Activated CD8-positive, alpha-beta T cell treated with anti-CD3 and anti-CD28 coated beads for 36 hours (primary cell): Measurements from ENCODE around the gene LRMDA. TPM values are rescaled to one million over a fixed set of nuclear protein-coding genes. Genes with fewer than 3 reads are reported as not detected.

Experiments
- ATAC-seq: fragments of 200-7000 bp; cut with Tn5 transposase; one replicate; pipeline ENCODE4 v1.10.0; 2021; ENCODE audit warnings: mild to moderate bottlenecking, moderate library complexity
- CTCF ChIA-PET: fragments of 350-600 bp; sonication (Branson Sonifier 250); formaldehyde crosslinking; loops from one replicate; lab custom pipeline; 2021; ENCODE audit warnings: antibody characterized with exemption; lab: Charles Lee
- POLR2A ChIA-PET: fragments of 350-600 bp; sonication (Branson Sonifier 250); formaldehyde crosslinking; loops from one replicate; lab custom pipeline; 2021; ENCODE audit warnings: antibody characterized with exemption; lab: Charles Lee
- DNase-seq: peaks from one replicate; pipeline ENCODE4 v3.0.0-alpha.2; 2020
- H3K27ac Mint-ChIP-seq: one replicate; pipeline ENCODE4 v1.8.0; 2021; ENCODE audit warnings: mild to moderate bottlenecking, mixed read lengths
- H3K27me3 Mint-ChIP-seq: one replicate; pipeline ENCODE4 v1.8.0; 2021; ENCODE audit warnings: mixed read lengths
- H3K36me3 Mint-ChIP-seq: one replicate; pipeline ENCODE4 v1.8.0; 2021; ENCODE audit warnings: low read depth, mixed read lengths
- H3K4me1 Mint-ChIP-seq: one replicate; pipeline ENCODE4 v1.8.0; 2021; ENCODE audit warnings: low read depth, mixed read lengths
- H3K4me3 Mint-ChIP-seq: one replicate; pipeline ENCODE4 v1.8.0; 2021; ENCODE audit warnings: mild to moderate bottlenecking, moderate library complexity, mixed read lengths
- H3K9me3 Mint-ChIP-seq: one replicate; pipeline ENCODE4 v1.8.0; 2021; ENCODE audit warnings: mixed read lengths
- intact Hi-C: fragments of 100-400 bp; cut with micrococcal nuclease; formaldehyde crosslinking; loops from one replicate; pipeline ENCODE4 v1.10.0; 2022
- total RNA-seq, 2 experiments: library from RNA; stranded (reverse); gene quantifications; one replicate each; pipeline ENCODE4 v1.2.3, GENCODE V29; 2021
- TF ChIP-seq, protein P1 (sequence below): fragments of 200-600 bp; IDR thresholded peaks from one replicate; pipeline ENCODE4 v1.8.0; 2022; ENCODE audit warnings: antibody characterized with exemption, mild to moderate bottlenecking

Gene LRMDA
- total RNA-seq, 2 experiments from 2014 or later = not detected

DNA sequence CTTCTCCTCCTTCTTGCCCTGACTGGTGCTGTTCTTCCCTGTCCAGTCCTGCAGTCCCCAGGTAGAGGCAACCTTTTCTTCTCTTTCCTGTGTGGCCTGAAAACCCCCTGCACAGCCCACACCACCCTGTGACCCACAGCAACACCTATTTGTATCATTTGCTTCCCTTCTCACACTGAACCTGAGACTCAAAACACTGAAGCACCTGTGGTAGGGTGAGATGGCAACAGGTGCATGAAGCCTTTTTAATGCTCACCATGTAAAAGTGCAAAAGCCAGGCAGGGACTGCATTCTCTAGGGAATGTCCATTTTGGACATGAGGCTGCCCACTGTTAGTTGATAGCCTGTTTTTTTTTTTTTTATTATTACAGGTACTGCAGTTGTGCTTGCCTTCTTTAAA is 71.4 kb downstream of the LRMDA start:
- Mint-ChIP-seq H3K9me3 (no peaks in the 10 kb centered on the region), H3K4me3 (no peak overlapping the region), H3K27ac (no peak overlapping the region), H3K27me3 (peaks cover 12% of the 10 kb centered on the region), H3K4me1 (no peaks in the 10 kb centered on the region), H3K36me3 (no peaks in the 10 kb centered on the region)
- ATAC-seq (no peak), DNase-seq (no peak)
- ChIA-PET CTCF (no interaction called here), POLR2A (no interaction called here)
- TF ChIP-seq, protein P1, sequence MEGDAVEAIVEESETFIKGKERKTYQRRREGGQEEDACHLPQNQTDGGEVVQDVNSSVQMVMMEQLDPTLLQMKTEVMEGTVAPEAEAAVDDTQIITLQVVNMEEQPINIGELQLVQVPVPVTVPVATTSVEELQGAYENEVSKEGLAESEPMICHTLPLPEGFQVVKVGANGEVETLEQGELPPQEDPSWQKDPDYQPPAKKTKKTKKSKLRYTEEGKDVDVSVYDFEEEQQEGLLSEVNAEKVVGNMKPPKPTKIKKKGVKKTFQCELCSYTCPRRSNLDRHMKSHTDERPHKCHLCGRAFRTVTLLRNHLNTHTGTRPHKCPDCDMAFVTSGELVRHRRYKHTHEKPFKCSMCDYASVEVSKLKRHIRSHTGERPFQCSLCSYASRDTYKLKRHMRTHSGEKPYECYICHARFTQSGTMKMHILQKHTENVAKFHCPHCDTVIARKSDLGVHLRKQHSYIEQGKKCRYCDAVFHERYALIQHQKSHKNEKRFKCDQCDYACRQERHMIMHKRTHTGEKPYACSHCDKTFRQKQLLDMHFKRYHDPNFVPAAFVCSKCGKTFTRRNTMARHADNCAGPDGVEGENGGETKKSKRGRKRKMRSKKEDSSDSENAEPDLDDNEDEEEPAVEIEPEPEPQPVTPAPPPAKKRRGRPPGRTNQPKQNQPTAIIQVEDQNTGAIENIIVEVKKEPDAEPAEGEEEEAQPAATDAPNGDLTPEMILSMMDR = no peak
- intact Hi-C loops = no loop called here

DNA sequence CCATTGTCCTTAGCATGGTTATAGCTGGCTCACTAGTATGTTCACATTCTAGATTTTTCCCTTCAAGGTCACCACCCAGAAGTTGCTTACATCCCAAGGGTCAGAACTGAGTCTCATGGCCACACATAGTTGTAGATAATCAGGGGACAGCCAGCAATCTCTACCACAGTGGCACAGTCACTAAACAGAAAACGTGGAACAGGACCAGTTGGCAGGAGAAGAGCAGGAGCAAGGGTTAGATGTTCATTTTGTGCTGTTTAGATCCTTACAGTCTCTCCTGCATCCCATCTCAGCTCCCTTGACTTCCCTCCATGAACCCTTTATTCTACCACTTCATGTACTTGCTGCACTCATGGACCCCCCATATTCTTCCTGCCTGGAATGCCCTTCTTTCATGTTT is 73.9 kb downstream of the LRMDA start:
- Mint-ChIP-seq H3K4me3 (no peak overlapping the region), H3K4me1 (peaks cover 2% of the 10 kb centered on the region), H3K36me3 (no peaks in the 10 kb centered on the region), H3K27me3 (peaks cover 7% of the 10 kb centered on the region), H3K27ac (no peak overlapping the region), H3K9me3 (no peaks in the 10 kb centered on the region)
- POLR2A ChIA-PET = no interaction called here
- DNase-seq (no peak), ATAC-seq (no peak)
- TF ChIP-seq, protein P1 = no peak
- intact Hi-C loops = no loop called here
- CTCF ChIA-PET = no interaction called here

DNA sequence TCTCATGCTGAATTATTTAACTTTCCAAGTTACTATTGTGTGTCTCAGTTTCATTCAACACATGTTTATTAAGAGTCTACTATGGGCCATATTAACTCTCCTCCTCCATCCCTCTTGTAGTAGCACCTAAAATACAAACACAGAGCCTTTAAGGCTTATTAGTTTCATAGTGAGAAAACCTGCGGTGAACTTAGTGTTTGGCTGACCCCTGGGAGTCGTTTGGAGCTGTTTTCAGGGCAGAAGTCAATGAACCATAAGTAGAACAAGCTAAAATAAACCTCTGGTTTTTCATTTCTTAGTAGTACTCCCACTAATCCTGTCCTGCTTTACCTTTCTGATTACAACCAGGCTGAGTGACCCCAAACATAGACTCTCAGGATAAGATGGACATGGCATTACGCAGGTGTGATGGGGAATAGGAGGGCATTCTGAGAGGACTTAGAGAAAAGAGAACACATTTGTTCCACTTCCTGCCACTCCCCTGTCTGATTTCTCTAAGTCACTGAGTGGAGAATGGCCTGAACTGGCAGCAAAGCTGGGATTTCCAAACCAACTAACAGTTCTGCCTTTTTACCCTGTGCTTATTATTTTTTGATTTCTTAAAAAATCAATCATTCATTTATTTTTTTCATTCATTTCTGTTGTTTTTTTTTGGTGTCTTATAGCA is 74.5 kb downstream of the LRMDA start:
- no peak overlapping the region for H3K4me3 Mint-ChIP-seq
- no peak overlapping the region for H3K27ac Mint-ChIP-seq
- intact Hi-C loops = no loop called here
- no peaks in the 10 kb centered on the region for H3K36me3 Mint-ChIP-seq
- no peak for ATAC-seq
- ChIA-PET POLR2A (no interaction called here), CTCF (no interaction called here)
- H3K27me3 Mint-ChIP-seq = peaks cover 5% of the 10 kb centered on the region
- TF ChIP-seq, protein P1 = no peak
- peaks cover 2% of the 10 kb centered on the region for H3K4me1 Mint-ChIP-seq
- H3K9me3 Mint-ChIP-seq = no peaks in the 10 kb centered on the region
- no peak for DNase-seq

DNA sequence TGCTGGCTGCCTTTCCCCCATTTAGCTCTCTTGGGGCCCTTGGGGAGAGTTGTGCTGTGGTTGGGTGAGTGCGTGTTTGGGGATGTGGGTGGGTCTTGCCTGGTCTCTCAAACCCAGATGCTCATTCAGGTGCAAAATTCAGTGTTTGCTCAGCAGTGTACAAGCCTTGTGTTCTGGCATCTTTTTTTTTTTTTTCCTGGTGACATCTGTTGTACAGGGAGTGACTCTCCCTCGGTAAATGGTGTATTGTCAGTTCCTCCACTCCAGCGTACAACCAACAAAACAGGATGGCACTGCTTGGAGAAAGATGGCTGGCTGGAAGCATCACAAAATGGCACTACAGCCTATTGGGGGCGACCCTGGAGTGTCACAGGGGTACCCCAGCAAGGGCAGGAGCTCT is 75.5 kb downstream of the LRMDA start:
- peaks cover 2% of the 10 kb centered on the region for H3K4me1 Mint-ChIP-seq
- H3K4me3 Mint-ChIP-seq = no peak overlapping the region
- H3K36me3 Mint-ChIP-seq = no peaks in the 10 kb centered on the region
- TF ChIP-seq, protein P1 = no peak
- no peak for DNase-seq
- intact Hi-C loops = no loop called here
- H3K27me3 Mint-ChIP-seq = peaks cover 5% of the 10 kb centered on the region
- H3K9me3 Mint-ChIP-seq = no peaks in the 10 kb centered on the region
- POLR2A ChIA-PET = no interaction called here
- H3K27ac Mint-ChIP-seq = no peak overlapping the region
- no peak for ATAC-seq
- CTCF ChIA-PET = no interaction called here

DNA sequence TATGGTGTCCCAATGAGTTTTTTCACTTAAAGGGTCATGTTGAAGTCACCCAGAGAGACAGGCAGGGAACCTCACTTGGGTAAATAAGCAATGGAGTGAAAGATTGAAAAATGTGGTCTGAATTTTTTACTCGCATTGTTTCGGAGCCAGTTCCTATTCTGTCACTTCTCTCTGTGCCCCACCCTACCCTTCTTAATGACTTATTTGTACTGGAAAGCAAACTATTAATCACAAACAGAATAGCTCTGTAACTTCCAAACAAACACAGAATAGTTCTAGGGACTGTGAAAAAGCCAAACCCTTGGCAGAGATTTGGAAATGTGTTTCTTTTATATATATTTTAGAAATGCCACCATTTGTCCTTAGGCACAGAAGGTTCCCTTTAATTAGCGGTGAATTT is 76.0 kb downstream of the LRMDA start:
- ChIA-PET POLR2A (no interaction called here), CTCF (no interaction called here)
- Mint-ChIP-seq H3K27me3 (peaks cover 5% of the 10 kb centered on the region), H3K36me3 (no peaks in the 10 kb centered on the region), H3K27ac (no peak overlapping the region), H3K4me1 (peaks cover 2% of the 10 kb centered on the region), H3K4me3 (no peak overlapping the region), H3K9me3 (no peaks in the 10 kb centered on the region)
- no peak for ATAC-seq
- intact Hi-C loops = no loop called here
- TF ChIP-seq, protein P1 = no peak
- DNase-seq = no peak
